Panc1 (cell line): Measurements from ENCODE around the gene SULT6B1. TPM values are rescaled to one million over a fixed set of nuclear protein-coding genes. Genes with fewer than 3 reads are reported as not detected.

Source experiments
- ATAC-seq: fragments of 200-7000 bp; cut with Tn5 transposase; 2 replicates; pipeline ENCODE4 v1.9.1; 2020; ENCODE audit warnings: mild to moderate bottlenecking, moderate library complexity
- BruUV-seq: library from RNA; stranded (reverse); fragments of 400-500 nt; replicated peaks from 2 replicates; lab custom pipeline; 2021; lab: Mats Ljungman, UMichigan
- CTCF ChIA-PET: fragments of 300-600 bp; sonication (Branson Sonifier 250); formaldehyde crosslinking; loops from one replicate; lab custom pipeline; 2022; ENCODE audit warnings: antibody characterized with exemption; lab: Charles Lee
- POLR2A ChIA-PET: fragments of 300-600 bp; sonication (Branson Sonifier 250); formaldehyde crosslinking; loops from one replicate; lab custom pipeline; 2022; ENCODE audit warnings: antibody characterized with exemption; lab: Charles Lee
- DNase-seq: peaks from one replicate; pipeline ENCODE4 v3.0.0-alpha.2; 2010; ENCODE audit warnings: low read depth, low spot score
- H3K27ac ChIP-seq: 2 replicates; pipeline ENCODE4 v1.5.1; 2011; ENCODE audit warnings: mild to moderate bottlenecking, low read length, inconsistent platforms
- H3K27me3 ChIP-seq: fragments of 200-500 bp; sonication (Bioruptor generic); 2 replicates; pipeline ENCODE4 v1.6.0; 2014; ENCODE audit warnings: low read length, inconsistent platforms; ENCODE audit not compliant: control insufficient read depth, insufficient read depth
- H3K36me3 ChIP-seq: fragments of 200-500 bp; sonication (Bioruptor generic); 2 replicates; pipeline ENCODE4 v1.5.1; 2014; ENCODE audit warnings: inconsistent platforms, mild to moderate bottlenecking, low read length, moderate library complexity; ENCODE audit not compliant: control insufficient read depth, insufficient read depth
- H3K4me1 ChIP-seq: 2 replicates; pipeline ENCODE4 v1.5.1; 2011; ENCODE audit warnings: inconsistent platforms, mild to moderate bottlenecking, low read length, moderate library complexity; ENCODE audit not compliant: control insufficient read depth, insufficient read depth
- H3K4me3 ChIP-seq, 2 experiments: 2 replicates each; pipeline ENCODE4 v1.5.1; 2011 to 2012; ENCODE audit warnings: low read depth in 2 of 2, low read length in 2 of 2, mild to moderate bottlenecking in 2 of 2, inconsistent platforms in 1 of 2, moderate library complexity in 1 of 2
- H3K9me3 ChIP-seq: fragments of 200-500 bp; sonication (Bioruptor generic); 2 replicates; pipeline ENCODE4 v1.5.1; 2014; ENCODE audit warnings: low read depth, mild to moderate bottlenecking, inconsistent platforms, low read length, moderate library complexity; ENCODE audit not compliant: control insufficient read depth, insufficient read depth
- POLR2AphosphoS5 ChIP-seq: IDR thresholded peaks from 2 replicates; pipeline ENCODE4 v1.6.1; 2012; ENCODE audit warnings: mild to moderate bottlenecking, low read depth, low read length, moderate library complexity
- SIN3A ChIP-seq: IDR thresholded peaks from 2 replicates; pipeline ENCODE4 v1.6.1; 2012; ENCODE audit warnings: low read depth, mild to moderate bottlenecking, low read length, moderate library complexity, borderline replicate concordance; ENCODE audit not compliant: insufficient read depth
- TCF7L2 ChIP-seq: IDR thresholded peaks from 2 replicates; pipeline ENCODE4 v1.6.1; 2011; ENCODE audit warnings: mild to moderate bottlenecking, low read depth, low read length, inconsistent platforms
- in situ Hi-C: cut with HindIII; loops from 2 replicates; pipeline ENCODE4 v1.10.0; 2016; ENCODE audit warnings: low sequenced_read_pairs, low pct_unique_long_range_greater_than_20kb
- intact Hi-C: fragments of 100-400 bp; cut with micrococcal nuclease; formaldehyde crosslinking; loops from one replicate; pipeline ENCODE4 v1.10.0; 2022; ENCODE audit not compliant: unreplicated experiment
- total RNA-seq: library from RNA; stranded (reverse); gene quantifications from one replicate; pipeline ENCODE4 v1.2.1, GENCODE V29; 2021; ENCODE audit not compliant: unreplicated experiment
- TF ChIP-seq, protein P1 (sequence below): fragments of 450-650 bp; IDR thresholded peaks from 2 replicates; pipeline ENCODE4 v1.5.1; 2017; ENCODE audit warnings: mild to moderate bottlenecking
- TF ChIP-seq, protein P2 (sequence below), 2 experiments: IDR thresholded peaks; 2 replicates each; pipeline ENCODE4 v1.6.1; 2011 to 2012; ENCODE audit warnings: low read depth in 2 of 2, control low read depth in 1 of 2, low read length in 1 of 2, mild to moderate bottlenecking in 1 of 2, moderate library complexity in 1 of 2; ENCODE audit not compliant: insufficient read depth in 1 of 2

Gene SULT6B1
- total RNA-seq, 1 experiment from 2014 or later, result not detected

DNA sequence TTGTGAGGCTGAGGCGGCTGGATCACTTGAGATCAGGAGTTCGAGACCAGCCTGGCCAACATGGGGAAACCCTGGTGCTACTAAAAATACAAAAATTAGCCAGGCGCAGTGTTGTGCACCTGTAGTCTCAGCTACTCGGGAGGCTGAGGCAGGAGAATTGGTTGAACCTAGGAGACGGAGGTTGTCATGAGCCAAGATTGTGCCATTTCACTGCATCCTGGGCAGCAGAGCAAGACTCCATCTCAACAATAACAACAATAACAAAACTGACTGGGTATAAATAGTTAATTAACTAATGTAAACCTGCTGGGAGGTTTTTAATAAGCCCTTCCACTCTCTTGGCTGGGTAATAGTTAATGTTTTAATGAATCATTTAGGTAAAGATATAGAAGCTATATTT lies 7.8 kb downstream of the SULT6B1 start:
- DNase-seq (no peak), ATAC-seq (no peak)
- H3K36me3 ChIP-seq, result no peaks in the 10 kb centered on the region
- no peaks in the 10 kb centered on the region for H3K9me3 ChIP-seq
- TF ChIP-seq POLR2AphosphoS5 (no peak), TCF7L2 (no peak), SIN3A (no peak)
- TF ChIP-seq, protein P1, sequence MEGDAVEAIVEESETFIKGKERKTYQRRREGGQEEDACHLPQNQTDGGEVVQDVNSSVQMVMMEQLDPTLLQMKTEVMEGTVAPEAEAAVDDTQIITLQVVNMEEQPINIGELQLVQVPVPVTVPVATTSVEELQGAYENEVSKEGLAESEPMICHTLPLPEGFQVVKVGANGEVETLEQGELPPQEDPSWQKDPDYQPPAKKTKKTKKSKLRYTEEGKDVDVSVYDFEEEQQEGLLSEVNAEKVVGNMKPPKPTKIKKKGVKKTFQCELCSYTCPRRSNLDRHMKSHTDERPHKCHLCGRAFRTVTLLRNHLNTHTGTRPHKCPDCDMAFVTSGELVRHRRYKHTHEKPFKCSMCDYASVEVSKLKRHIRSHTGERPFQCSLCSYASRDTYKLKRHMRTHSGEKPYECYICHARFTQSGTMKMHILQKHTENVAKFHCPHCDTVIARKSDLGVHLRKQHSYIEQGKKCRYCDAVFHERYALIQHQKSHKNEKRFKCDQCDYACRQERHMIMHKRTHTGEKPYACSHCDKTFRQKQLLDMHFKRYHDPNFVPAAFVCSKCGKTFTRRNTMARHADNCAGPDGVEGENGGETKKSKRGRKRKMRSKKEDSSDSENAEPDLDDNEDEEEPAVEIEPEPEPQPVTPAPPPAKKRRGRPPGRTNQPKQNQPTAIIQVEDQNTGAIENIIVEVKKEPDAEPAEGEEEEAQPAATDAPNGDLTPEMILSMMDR, result no peak
- TF ChIP-seq, protein P2, sequence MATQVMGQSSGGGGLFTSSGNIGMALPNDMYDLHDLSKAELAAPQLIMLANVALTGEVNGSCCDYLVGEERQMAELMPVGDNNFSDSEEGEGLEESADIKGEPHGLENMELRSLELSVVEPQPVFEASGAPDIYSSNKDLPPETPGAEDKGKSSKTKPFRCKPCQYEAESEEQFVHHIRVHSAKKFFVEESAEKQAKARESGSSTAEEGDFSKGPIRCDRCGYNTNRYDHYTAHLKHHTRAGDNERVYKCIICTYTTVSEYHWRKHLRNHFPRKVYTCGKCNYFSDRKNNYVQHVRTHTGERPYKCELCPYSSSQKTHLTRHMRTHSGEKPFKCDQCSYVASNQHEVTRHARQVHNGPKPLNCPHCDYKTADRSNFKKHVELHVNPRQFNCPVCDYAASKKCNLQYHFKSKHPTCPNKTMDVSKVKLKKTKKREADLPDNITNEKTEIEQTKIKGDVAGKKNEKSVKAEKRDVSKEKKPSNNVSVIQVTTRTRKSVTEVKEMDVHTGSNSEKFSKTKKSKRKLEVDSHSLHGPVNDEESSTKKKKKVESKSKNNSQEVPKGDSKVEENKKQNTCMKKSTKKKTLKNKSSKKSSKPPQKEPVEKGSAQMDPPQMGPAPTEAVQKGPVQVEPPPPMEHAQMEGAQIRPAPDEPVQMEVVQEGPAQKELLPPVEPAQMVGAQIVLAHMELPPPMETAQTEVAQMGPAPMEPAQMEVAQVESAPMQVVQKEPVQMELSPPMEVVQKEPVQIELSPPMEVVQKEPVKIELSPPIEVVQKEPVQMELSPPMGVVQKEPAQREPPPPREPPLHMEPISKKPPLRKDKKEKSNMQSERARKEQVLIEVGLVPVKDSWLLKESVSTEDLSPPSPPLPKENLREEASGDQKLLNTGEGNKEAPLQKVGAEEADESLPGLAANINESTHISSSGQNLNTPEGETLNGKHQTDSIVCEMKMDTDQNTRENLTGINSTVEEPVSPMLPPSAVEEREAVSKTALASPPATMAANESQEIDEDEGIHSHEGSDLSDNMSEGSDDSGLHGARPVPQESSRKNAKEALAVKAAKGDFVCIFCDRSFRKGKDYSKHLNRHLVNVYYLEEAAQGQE (IDR thresholded peaks at IDR 0.05; ENCODE audit: insufficient read depth in 1 of 2, low read depth in 2 of 2, low read length in 1 of 2), result no peak
- intact Hi-C loops (no loop called here), in situ Hi-C loops (no loop called here)
- no peak overlapping the region for H3K27ac ChIP-seq
- no peak overlapping the region for H3K4me3 ChIP-seq
- no TSS peak for BruUV-seq
- ChIA-PET POLR2A (no interaction called here), CTCF (no interaction called here)
- no peaks in the 10 kb centered on the region for H3K4me1 ChIP-seq
- no peaks in the 10 kb centered on the region for H3K27me3 ChIP-seq

DNA sequence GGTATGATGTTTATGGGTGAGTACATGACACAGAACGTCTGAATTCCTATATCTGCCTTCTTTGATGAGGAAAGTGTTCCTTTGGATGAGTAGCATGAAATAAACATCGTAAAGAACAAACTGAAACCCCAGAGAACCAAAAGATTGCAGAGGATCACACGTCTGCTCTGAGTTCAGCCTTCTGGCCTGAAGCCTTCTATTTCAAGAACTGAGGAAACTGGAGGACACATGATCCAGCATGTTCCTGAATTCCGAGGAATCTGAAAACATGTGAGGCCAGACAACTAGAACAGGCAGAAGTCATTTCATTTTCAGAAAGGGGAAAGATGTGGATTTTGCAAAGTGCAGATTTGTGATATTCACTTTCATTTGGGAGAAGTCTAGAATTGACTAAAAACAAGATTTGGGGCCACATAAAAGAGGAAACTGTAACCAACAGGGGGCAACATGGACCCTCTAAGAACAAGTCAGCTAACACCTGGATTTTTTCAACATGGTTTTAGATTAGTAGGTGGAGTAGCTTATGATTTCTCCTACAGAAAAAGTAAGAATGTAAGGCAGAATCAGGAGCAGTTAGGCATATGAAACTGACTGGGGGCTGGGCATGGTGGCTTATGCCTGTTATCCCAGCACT lies 8.3 kb downstream of the SULT6B1 start:
- Histone ChIP-seq H3K4me1 (no peaks in the 10 kb centered on the region), H3K36me3 (no peaks in the 10 kb centered on the region), H3K27me3 (no peaks in the 10 kb centered on the region), H3K27ac (no peak overlapping the region), H3K4me3 (no peak overlapping the region), H3K9me3 (no peaks in the 10 kb centered on the region)
- POLR2A ChIA-PET, result interaction anchor here (0.6 kb wide), 1 partner anchor 12 kb away, joined by 3 read pairs; no protein-coding TSS in a partner anchor
- ATAC-seq, result no peak
- intact Hi-C loops, result no loop called here
- no peak for DNase-seq
- BruUV-seq, result no TSS peak
- in situ Hi-C loops, result no loop called here
- CTCF ChIA-PET, result no interaction called here
- TF ChIP-seq, protein P2 (IDR thresholded peaks at IDR 0.05; ENCODE audit: insufficient read depth in 1 of 2, low read depth in 2 of 2, low read length in 1 of 2), result no peak
- TF ChIP-seq POLR2AphosphoS5 (no peak), SIN3A (no peak), TCF7L2 (no peak)
- TF ChIP-seq, protein P1, result no peak
